Measurements from ENCODE around the gene LMX1A. TPM values are rescaled to one million over a fixed set of nuclear protein-coding genes. Genes with fewer than 3 reads are reported as not detected.

Gene LMX1A
- total and polyA plus RNA-seq, 2 experiments from 2014 or later = not detected

DNA sequence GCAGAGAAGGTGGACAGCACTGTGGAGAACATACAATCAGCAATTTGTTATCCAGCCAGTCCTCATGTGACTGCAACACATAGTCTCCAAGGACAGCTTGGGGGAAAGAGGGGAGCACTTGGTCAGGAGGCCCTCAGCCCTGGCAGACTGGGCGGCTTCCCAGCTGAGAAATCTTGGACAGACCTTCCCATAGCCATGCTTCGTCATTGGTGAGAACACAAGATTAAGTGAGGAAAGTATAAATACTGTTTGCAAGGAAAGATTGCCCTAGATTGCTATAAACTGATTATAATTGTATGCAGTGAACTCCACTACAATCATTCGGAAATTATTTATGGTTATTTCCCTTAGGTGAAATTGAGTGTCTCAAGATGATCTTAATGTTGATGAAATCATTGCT is 131.5 kb downstream of the LMX1A start:
- Histone ChIP-seq H3K27me3 (ENCODE audit: insufficient read depth) (no peaks in the 10 kb centered on the region), H3K36me3 (ENCODE audit: insufficient read depth) (no peaks in the 10 kb centered on the region), H3K9me2 (ENCODE audit: insufficient read depth) (no peaks in the 10 kb centered on the region), H3K4me3 (no peak overlapping the region), H3K4me1 (ENCODE audit: insufficient read depth) (peaks cover 26% of the 10 kb centered on the region), H3K4me2 (no peak overlapping the region), H3K27ac (ENCODE audit: low read depth) (no peak overlapping the region), H3K79me2 (replicated peaks; ENCODE audit: insufficient read depth) (no peaks in the 10 kb centered on the region), H2AFZ (no peak overlapping the region), H3F3A (replicated peaks; ENCODE audit: low read depth) (no peaks in the 10 kb centered on the region), H4K20me1 (replicated peaks; ENCODE audit: insufficient read depth) (no peaks in the 10 kb centered on the region)
- no peak for DNase-seq (ENCODE audit: low spot score)
- Mint-ChIP-seq H3K27me3 (ENCODE audit: insufficient read depth, low read depth, poor library complexity) (peaks cover 2% of the 10 kb centered on the region), H3K27ac (no peak overlapping the region), H3K4me3 (no peak overlapping the region), H3K36me3 (ENCODE audit: low read depth) (no peaks in the 10 kb centered on the region), H3K9me3 (no peaks in the 10 kb centered on the region), H3K4me1 (peaks cover 54% of the 10 kb centered on the region)
- ATAC-seq = no peak
- TF ChIP-seq ZNF114 (CRISPR knock-in tag; IDR thresholded peaks at IDR 0.05) (no peak), ZNF331 (CRISPR knock-in tag; IDR thresholded peaks at IDR 0.05; ENCODE audit: low read depth) (no peak), POLR2AphosphoS5 (IDR thresholded peaks at IDR 0.05; ENCODE audit: low read depth) (no peak), NANOG (IDR thresholded peaks at IDR 0.05; ENCODE audit: borderline replicate concordance) (no peak), EZH2phosphoT487 (IDR thresholded peaks at IDR 0.05; ENCODE audit: unreplicated experiment) (no peak), JUNB (IDR thresholded peaks at IDR 0.05; ENCODE audit: unreplicated experiment) (no peak), CREB1 (CRISPR knock-in tag; IDR thresholded peaks at IDR 0.05; ENCODE audit: low read depth) (no peak), EZH2 (IDR thresholded peaks at IDR 0.05; ENCODE audit: low read depth, unreplicated experiment) (no peak), STAT1 (IDR thresholded peaks at IDR 0.05; ENCODE audit: unreplicated experiment) (no peak)
- TF ChIP-seq, protein P1, sequence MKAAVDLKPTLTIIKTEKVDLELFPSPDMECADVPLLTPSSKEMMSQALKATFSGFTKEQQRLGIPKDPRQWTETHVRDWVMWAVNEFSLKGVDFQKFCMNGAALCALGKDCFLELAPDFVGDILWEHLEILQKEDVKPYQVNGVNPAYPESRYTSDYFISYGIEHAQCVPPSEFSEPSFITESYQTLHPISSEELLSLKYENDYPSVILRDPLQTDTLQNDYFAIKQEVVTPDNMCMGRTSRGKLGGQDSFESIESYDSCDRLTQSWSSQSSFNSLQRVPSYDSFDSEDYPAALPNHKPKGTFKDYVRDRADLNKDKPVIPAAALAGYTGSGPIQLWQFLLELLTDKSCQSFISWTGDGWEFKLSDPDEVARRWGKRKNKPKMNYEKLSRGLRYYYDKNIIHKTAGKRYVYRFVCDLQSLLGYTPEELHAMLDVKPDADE (IDR thresholded peaks at IDR 0.05) = no peak
- TF ChIP-seq, protein P2, sequence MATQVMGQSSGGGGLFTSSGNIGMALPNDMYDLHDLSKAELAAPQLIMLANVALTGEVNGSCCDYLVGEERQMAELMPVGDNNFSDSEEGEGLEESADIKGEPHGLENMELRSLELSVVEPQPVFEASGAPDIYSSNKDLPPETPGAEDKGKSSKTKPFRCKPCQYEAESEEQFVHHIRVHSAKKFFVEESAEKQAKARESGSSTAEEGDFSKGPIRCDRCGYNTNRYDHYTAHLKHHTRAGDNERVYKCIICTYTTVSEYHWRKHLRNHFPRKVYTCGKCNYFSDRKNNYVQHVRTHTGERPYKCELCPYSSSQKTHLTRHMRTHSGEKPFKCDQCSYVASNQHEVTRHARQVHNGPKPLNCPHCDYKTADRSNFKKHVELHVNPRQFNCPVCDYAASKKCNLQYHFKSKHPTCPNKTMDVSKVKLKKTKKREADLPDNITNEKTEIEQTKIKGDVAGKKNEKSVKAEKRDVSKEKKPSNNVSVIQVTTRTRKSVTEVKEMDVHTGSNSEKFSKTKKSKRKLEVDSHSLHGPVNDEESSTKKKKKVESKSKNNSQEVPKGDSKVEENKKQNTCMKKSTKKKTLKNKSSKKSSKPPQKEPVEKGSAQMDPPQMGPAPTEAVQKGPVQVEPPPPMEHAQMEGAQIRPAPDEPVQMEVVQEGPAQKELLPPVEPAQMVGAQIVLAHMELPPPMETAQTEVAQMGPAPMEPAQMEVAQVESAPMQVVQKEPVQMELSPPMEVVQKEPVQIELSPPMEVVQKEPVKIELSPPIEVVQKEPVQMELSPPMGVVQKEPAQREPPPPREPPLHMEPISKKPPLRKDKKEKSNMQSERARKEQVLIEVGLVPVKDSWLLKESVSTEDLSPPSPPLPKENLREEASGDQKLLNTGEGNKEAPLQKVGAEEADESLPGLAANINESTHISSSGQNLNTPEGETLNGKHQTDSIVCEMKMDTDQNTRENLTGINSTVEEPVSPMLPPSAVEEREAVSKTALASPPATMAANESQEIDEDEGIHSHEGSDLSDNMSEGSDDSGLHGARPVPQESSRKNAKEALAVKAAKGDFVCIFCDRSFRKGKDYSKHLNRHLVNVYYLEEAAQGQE (IDR thresholded peaks at IDR 0.05; ENCODE audit: unreplicated experiment) = no peak
- TF ChIP-seq, protein P3, sequence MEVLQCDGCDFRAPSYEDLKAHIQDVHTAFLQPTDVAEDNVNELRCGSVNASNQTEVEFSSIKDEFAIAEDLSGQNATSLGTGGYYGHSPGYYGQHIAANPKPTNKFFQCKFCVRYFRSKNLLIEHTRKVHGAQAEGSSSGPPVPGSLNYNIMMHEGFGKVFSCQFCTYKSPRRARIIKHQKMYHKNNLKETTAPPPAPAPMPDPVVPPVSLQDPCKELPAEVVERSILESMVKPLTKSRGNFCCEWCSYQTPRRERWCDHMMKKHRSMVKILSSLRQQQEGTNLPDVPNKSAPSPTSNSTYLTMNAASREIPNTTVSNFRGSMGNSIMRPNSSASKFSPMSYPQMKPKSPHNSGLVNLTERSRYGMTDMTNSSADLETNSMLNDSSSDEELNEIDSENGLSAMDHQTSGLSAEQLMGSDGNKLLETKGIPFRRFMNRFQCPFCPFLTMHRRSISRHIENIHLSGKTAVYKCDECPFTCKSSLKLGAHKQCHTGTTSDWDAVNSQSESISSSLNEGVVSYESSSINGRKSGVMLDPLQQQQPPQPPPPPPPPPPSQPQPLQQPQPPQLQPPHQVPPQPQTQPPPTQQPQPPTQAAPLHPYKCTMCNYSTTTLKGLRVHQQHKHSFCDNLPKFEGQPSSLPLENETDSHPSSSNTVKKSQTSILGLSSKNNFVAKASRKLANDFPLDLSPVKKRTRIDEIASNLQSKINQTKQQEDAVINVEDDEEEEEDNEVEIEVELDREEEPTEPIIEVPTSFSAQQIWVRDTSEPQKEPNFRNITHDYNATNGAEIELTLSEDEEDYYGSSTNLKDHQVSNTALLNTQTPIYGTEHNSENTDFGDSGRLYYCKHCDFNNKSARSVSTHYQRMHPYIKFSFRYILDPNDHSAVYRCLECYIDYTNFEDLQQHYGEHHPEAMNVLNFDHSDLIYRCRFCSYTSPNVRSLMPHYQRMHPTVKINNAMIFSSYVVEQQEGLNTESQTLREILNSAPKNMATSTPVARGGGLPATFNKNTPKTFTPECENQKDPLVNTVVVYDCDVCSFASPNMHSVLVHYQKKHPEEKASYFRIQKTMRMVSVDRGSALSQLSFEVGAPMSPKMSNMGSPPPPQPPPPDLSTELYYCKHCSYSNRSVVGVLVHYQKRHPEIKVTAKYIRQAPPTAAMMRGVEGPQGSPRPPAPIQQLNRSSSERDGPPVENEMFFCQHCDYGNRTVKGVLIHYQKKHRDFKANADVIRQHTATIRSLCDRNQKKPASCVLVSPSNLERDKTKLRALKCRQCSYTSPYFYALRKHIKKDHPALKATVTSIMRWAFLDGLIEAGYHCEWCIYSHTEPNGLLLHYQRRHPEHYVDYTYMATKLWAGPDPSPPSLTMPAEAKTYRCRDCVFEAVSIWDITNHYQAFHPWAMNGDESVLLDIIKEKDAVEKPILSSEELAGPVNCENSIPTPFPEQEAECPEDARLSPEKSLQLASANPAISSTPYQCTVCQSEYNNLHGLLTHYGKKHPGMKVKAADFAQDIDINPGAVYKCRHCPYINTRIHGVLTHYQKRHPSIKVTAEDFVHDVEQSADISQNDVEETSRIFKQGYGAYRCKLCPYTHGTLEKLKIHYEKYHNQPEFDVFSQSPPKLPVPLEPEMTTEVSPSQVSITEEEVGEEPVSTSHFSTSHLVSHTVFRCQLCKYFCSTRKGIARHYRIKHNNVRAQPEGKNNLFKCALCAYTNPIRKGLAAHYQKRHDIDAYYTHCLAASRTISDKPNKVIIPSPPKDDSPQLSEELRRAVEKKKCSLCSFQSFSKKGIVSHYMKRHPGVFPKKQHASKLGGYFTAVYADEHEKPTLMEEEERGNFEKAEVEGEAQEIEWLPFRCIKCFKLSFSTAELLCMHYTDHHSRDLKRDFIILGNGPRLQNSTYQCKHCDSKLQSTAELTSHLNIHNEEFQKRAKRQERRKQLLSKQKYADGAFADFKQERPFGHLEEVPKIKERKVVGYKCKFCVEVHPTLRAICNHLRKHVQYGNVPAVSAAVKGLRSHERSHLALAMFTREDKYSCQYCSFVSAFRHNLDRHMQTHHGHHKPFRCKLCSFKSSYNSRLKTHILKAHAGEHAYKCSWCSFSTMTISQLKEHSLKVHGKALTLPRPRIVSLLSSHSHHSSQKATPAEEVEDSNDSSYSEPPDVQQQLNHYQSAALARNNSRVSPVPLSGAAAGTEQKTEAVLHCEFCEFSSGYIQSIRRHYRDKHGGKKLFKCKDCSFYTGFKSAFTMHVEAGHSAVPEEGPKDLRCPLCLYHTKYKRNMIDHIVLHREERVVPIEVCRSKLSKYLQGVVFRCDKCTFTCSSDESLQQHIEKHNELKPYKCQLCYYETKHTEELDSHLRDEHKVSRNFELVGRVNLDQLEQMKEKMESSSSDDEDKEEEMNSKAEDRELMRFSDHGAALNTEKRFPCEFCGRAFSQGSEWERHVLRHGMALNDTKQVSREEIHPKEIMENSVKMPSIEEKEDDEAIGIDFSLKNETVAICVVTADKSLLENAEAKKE (CRISPR knock-in tag; IDR thresholded peaks at IDR 0.05) = no peak
- TF ChIP-seq, protein P4, sequence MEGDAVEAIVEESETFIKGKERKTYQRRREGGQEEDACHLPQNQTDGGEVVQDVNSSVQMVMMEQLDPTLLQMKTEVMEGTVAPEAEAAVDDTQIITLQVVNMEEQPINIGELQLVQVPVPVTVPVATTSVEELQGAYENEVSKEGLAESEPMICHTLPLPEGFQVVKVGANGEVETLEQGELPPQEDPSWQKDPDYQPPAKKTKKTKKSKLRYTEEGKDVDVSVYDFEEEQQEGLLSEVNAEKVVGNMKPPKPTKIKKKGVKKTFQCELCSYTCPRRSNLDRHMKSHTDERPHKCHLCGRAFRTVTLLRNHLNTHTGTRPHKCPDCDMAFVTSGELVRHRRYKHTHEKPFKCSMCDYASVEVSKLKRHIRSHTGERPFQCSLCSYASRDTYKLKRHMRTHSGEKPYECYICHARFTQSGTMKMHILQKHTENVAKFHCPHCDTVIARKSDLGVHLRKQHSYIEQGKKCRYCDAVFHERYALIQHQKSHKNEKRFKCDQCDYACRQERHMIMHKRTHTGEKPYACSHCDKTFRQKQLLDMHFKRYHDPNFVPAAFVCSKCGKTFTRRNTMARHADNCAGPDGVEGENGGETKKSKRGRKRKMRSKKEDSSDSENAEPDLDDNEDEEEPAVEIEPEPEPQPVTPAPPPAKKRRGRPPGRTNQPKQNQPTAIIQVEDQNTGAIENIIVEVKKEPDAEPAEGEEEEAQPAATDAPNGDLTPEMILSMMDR (conservative IDR thresholded peaks at IDR 0.05; ENCODE audit: low read depth in 2 of 2) = no peak

All from GM23338 (cell line).